ENCODE measurements around the gene HOXA4. TPM values are rescaled to one million over a fixed set of nuclear protein-coding genes. Genes with fewer than 3 reads are reported as not detected.

HOXA4 gene
- total and polyA plus RNA-seq, 2 of the 4 experiments (the other 2 are of a cell fraction) = 0.36 to 8.0 TPM

- no peak overlapping the region for H3K27ac ChIP-seq (ENCODE audit: insufficient read depth, low read length)
- dilution Hi-C loops (cut with HindIII; ENCODE audit: low sequenced_read_pairs, unreplicated experiment) = no loop called here
- ATAC-seq (ENCODE audit: low read depth) (no peak), DNase-seq (no peak)
- no peak overlapping the region for H2AFZ ChIP-seq (replicated peaks; ENCODE audit: low read length, poor library complexity)
- H3K4ac ChIP-seq (ENCODE audit: low read depth, low read length) = no peak overlapping the region
- H4K91ac ChIP-seq (ENCODE audit: insufficient read depth, low read depth, low read length) = no peak overlapping the region
- no peak overlapping the region for H3K56ac ChIP-seq (ENCODE audit: extremely low read depth, insufficient read depth, low read length)
- H3K18ac ChIP-seq (ENCODE audit: low read depth, low read length) = no peak overlapping the region
- no peak overlapping the region for H3K4me2 ChIP-seq (ENCODE audit: low read depth, low read length)
- H3K27me3 ChIP-seq (ENCODE audit: control insufficient read depth, insufficient read depth, low read length) = peaks cover 87% of the 10 kb centered on the region
- WGBS, 2 experiments (ENCODE audit: extremely low coverage in 2 of 2, insufficient read length in 1 of 2) = 64% methylated on average over 3 of the region's 12 CpGs; no CpG with 5 or more reads in 1 of the 2 experiments
- H3K14ac ChIP-seq (replicated peaks; ENCODE audit: low read depth, low read length) = no peak overlapping the region
- no peak overlapping the region for H3K23ac ChIP-seq (ENCODE audit: low read depth, low read length)
- H2BK120ac ChIP-seq (ENCODE audit: low read depth, low read length) = no peak overlapping the region
- H2BK20ac ChIP-seq (ENCODE audit: low read depth, low read length) = no peak overlapping the region
- no peaks in the 10 kb centered on the region for H3K36me3 ChIP-seq (ENCODE audit: control insufficient read depth, insufficient read depth, low read length)
- no peak overlapping the region for H4K5ac ChIP-seq (ENCODE audit: low read depth, low read length)
- peaks cover 7% of the 10 kb centered on the region; the same call in 1 of the 2 replicates for H3K9me3 ChIP-seq (ENCODE audit: control insufficient read depth, insufficient read depth, low read length)
- H2AK5ac ChIP-seq (ENCODE audit: low read depth, low read length) = no peak overlapping the region
- in situ Hi-C loops (cut with MboI; ENCODE audit: low sequenced_read_pairs) = no loop called here
- no peaks in the 10 kb centered on the region for H3K9me1 ChIP-seq (ENCODE audit: insufficient read depth, low read length)
- no peak overlapping the region for H3K9ac ChIP-seq (ENCODE audit: low read depth, low read length)
- no peaks in the 10 kb centered on the region for H3K79me1 ChIP-seq (ENCODE audit: low read depth in 1 of 2, low read length in 2 of 2)
- H4K8ac ChIP-seq (ENCODE audit: low read depth in 2 of 2, low read length in 2 of 2) = no peak overlapping the region
- no TSS peak for BruUV-seq (replicated peaks)
- peaks cover 19% of the 10 kb centered on the region; the same call in 1 of the 2 replicates for H4K20me1 ChIP-seq (ENCODE audit: insufficient read depth, low read length)
- intact Hi-C loops (cut with micrococcal nuclease) = no loop called here
- ChIA-PET POLR2A (ENCODE audit: unreplicated experiment) (interaction anchor here (0.5 kb wide), 1 partner anchor 1819 kb away, joined by 3 read pairs; no protein-coding TSS in a partner anchor), CTCF (interaction anchor here (0.5 to 0.6 kb wide), 2 partner anchors 14 to 402 kb away, joined by 3 read pairs; no protein-coding TSS in a partner anchor)
- no peak overlapping the region for H3K4me3 ChIP-seq (ENCODE audit: insufficient read depth, low read depth, low read length)
- no peak overlapping the region for H2BK5ac ChIP-seq (ENCODE audit: low read depth, low read length, poor library complexity, severe bottlenecking)
- H2AK9ac ChIP-seq (replicated peaks; ENCODE audit: low read depth, low read length, poor library complexity) = no peak overlapping the region
- no peak overlapping the region for H2BK15ac ChIP-seq (ENCODE audit: low read depth, low read length)
- no peaks in the 10 kb centered on the region; the same call in 1 of the 2 replicates for H3K4me1 ChIP-seq (ENCODE audit: control insufficient read depth, insufficient read depth, low read length)
- TF ChIP-seq RFX5 (IDR thresholded peaks at IDR 0.05; ENCODE audit: low read depth, low read length) (no peak), MXI1 (IDR thresholded peaks at IDR 0.05; ENCODE audit: borderline replicate concordance, low read depth, low read length) (no peak), CEBPB (IDR thresholded peaks at IDR 0.05; ENCODE audit: low read depth, low read length) (no peak), RAD21 (IDR thresholded peaks at IDR 0.05; ENCODE audit: low read length) (no peak), MAFK (IDR thresholded peaks at IDR 0.05; ENCODE audit: low read depth, low read length) (no peak), RCOR1 (IDR thresholded peaks at IDR 0.05; ENCODE audit: insufficient replicate concordance, low read length) (no peak), BHLHE40 (IDR thresholded peaks at IDR 0.05; ENCODE audit: low read depth, low read length) (no peak), ELK1 (IDR thresholded peaks at IDR 0.05; ENCODE audit: borderline replicate concordance, low read depth, low read length) (no peak), USF2 (IDR thresholded peaks at IDR 0.05; ENCODE audit: low read depth, low read length) (no peak), CHD1 (IDR thresholded peaks at IDR 0.05; ENCODE audit: low read depth, low read length) (no peak), NFE2L2 (IDR thresholded peaks at IDR 0.05; ENCODE audit: low read depth, low read length) (no peak), FOS (IDR thresholded peaks at IDR 0.05; ENCODE audit: low read depth, low read length) (no peak), SMC3 (IDR thresholded peaks at IDR 0.05; ENCODE audit: low read depth, low read length) (no peak), POLR2A (IDR thresholded peaks at IDR 0.05; ENCODE audit: low read depth, low read length) (no peak), MAZ (IDR thresholded peaks at IDR 0.05; ENCODE audit: borderline replicate concordance, low read depth, low read length) (no peak)
Measured at GRCh38 chr7:27174874-27175625, 44.5 kb upstream of the HOXA4 start.

Data from IMR-90 (cell line).